Measurements from ENCODE around the gene HGFAC.

Gene HGFAC

GRCh38 chr4:3462790-3463415 is 21.1 kb downstream of the HGFAC start, which contains the start of gene DOK7:
Gene DOK7 (plus strand): TSS chr4:3463306. CDS start chr4:3463376, 70 bp downstream.
- no peak for DNase-seq (ENCODE audit: low spot score)

GRCh38 chr4:3463556-3464348 is 22.0 kb downstream of the HGFAC start:
- DNase-seq (ENCODE audit: low spot score) = no peak

GRCh38 chr4:3464349-3464905 is 22.7 kb downstream of the HGFAC start:
- no peak for DNase-seq (ENCODE audit: low spot score)

GRCh38 chr4:3464911-3465697 is 23.3 kb downstream of the HGFAC start:
- DNase-seq (ENCODE audit: low spot score) = no peak

- no peak for DNase-seq (ENCODE audit: low spot score)
Measured at GRCh38 chr4:3465698-3466671, 24.2 kb downstream of the HGFAC start.

GRCh38 chr4:3466691-3467600 is 25.2 kb downstream of the HGFAC start:
- no peak for DNase-seq (ENCODE audit: low spot score)

- DNase-seq (ENCODE audit: low spot score) = no peak
Measured at GRCh38 chr4:3467601-3468031, 25.8 kb downstream of the HGFAC start.

- DNase-seq (ENCODE audit: low spot score) = no peak
Measured at GRCh38 chr4:3468154-3468553, 26.4 kb downstream of the HGFAC start.

GRCh38 chr4:3468804-3469203 is 27.0 kb downstream of the HGFAC start:
- DNase-seq (ENCODE audit: low spot score) = no peak

- no peak for DNase-seq (ENCODE audit: low spot score)
Measured at GRCh38 chr4:3469386-3470243, 27.8 kb downstream of the HGFAC start.

- no peak for DNase-seq (ENCODE audit: low spot score)
Measured at GRCh38 chr4:3470244-3471097, 28.7 kb downstream of the HGFAC start.

GRCh38 chr4:3471098-3471760 is 29.5 kb downstream of the HGFAC start:
- DNase-seq (ENCODE audit: low spot score) = no peak

GRCh38 chr4:3471886-3472285 is 30.1 kb downstream of the HGFAC start:
- DNase-seq (ENCODE audit: low spot score) = no peak

- no peak for DNase-seq (ENCODE audit: low spot score)
Measured at GRCh38 chr4:3472411-3473141, 30.8 kb downstream of the HGFAC start.

GRCh38 chr4:3473181-3473950 is 31.6 kb downstream of the HGFAC start:
- DNase-seq (ENCODE audit: low spot score) = no peak

Measured in ecto neural progenitor cell (in vitro differentiated cells).